ENCODE data around the gene ELOVL1.
"Not testable (repeated sequence)": the region's sequence is repeated elsewhere in the genome, so short reads cannot be mapped to it uniquely, and the experiment has no call there.

The ELOVL1 gene

DNA sequence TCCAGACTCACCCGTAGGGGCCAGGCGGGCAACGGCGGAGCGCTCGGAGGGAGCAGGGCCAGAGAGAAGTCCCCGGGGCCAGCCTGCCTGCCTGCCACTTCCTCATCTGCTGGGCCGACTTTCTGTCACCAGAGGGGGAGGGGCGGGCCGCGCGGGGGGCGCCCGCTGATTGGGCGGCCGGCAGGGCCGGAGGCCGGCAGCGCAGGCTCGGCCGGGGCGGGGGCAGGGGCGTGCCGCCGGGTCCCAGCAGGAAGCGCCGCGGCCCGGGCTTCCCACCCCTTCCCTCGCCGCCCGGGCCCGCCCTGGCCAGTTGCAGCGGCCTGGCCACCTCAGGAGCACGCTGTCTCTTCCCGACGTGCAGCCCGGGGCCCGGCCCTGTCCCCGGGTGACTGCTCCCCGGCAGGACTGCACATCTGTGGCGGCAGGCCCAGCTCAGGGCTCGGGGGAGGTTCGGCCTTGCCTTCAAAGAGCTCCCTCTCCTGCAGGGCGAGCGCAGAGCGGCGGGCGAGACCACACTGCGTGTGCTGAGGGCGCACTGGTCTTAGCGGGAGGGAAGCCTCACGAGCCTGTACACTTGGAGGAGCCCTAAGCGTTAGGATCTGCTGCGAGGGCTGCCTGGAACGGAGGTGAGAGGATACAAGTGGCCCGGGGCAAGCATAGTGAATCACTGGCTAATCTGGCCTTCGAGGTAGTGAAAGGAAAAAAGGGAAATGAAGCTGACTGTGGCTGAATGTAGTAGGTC, at the start of gene ELOVL1:
Gene ELOVL1 (minus strand): TSS at position 108 of the 742 bp plus-strand sequence. CDS start 2,402 bp downstream, outside the sequence.
- peak; percentile 85 for DNase-seq

DNA sequence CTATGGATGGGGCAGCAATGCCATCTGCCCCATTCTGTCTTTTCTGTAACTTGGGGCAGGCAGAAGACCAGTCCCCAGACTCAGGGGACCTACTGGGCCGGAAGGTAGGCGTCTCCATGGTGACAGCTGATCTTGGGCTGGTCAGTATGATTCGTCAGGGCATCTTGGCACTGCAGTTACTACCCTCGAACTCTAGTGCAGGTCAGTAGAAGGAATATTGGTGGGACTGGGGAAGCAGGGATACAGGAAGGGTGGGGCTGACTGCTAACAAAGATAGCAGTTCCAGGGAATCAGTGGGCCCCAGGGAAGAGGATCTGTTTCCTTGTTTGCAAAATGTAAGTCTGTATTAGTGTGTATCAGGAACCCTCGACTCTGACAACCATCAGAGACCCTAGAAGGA, 48.1 kb upstream of the ELOVL1 start:
- DNase-seq, result no peak

DNA sequence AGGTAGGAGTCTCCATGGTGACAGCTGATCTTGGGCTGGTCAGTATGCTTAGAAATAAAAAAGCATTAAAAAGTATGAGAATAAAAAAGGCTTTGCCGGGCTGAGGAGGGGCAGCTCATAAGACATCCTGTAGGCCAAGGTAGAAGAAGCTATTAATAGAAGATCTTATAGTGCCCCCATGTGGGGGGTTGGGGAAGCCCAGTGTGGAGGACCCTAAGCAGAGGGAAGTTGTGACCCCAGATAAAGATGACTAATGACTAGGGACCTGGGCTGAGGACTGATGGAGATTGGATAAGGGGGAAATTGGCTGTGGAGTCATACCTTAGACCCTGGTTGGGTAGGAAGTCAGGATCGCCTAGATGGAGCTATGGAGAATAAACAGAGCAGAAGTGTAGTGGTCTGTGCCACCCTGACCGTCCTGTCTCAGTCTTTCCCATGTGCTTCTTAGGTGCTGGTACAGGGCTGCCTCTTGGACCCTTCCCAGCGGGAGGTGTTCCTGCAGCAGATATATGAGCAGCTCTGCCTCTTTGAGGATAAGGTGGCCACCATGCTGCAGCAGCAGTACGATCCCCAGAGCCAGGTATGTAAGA, 46.9 kb upstream of the ELOVL1 start:
- DNase-seq, result peak; percentile 20

DNA sequence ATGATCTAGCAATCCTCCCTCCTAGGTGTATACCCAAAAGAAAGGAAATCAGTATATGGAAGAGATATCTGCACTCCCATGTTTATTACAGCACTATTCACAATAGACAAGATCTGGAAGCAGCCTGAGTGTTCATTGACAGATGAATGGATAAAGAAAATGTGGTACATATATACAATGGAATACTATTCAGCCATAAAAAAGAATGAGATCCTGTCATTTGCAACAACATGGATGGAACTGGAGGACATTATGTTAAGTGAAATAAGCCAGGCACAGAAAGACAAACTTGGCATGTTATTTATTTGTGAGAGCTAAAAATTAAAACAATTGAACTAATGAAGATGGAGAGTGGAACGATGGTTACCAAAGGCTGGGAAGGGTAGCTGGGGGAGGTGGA, 45.6 kb upstream of the ELOVL1 start:
- DNase-seq, result not testable (repeated sequence)

DNA sequence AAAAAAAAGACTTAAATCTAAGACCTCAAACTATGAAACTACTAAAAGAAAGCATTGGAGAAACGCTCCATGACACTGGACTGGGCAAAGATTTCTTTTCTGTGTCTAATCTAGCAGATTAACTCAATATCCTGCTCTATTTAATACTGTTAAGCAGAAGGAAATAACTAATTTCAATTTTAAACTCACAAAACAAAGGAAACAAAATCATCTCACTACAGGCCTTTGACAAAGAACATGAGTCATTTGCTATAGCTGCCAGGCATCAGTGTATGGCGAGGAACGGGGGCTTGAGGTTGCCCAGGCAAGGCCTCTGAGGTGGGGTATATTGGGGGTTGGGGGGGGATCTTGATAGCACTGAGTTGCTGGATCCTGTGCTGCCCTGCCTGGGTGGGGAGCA, 42.8 kb upstream of the ELOVL1 start:
- DNase-seq, result no peak

DNA sequence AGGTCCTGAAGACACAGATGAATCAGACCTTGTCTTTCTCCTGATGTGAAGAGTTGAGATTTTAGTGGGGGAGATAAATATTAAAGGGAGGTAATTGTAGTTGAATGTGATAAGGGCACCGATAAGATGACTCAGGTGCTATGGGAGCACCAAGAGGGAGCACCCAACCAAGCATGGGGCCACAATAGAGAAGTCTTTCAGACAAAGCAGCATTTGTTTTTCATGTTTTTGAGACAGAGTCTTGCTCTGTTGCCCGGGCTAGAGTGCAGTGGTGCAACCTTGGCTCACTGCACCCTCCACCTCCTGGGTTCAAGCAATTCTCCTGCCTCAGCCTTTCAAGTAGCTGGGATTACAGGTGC, 38.0 kb upstream of the ELOVL1 start:
- DNase-seq, result no peak

DNA sequence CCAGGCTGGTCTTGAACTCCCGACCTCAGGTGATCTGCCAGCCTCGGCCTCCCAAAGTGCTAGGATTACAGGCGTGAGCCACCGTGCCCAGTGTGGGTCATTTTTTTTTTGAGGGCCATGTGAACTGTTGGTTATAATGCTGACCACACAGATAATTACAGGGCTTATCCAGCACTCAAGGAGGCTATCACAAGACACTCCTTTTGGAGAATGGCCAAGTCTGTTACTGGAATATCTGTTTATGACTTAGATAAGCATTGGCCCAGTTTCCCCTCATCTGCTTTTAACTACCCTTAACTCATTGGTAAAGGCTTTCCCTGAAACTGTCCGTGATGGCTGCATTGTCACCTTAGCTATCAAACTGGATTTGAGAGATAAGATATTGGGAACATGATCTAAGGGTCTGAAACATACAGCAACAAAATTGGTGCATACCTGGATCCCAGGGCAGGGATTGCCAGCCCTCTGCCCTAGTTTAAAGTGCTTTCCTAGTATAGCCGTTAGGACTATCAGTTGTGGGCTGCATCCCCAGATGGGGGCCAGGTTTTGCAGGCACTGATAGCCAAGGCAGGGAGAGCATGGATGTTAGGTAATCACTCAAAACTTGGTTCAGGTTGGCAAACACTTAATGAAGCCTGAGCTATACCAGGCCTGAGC, 37.5 kb upstream of the ELOVL1 start:
- DNase-seq, result no peak

DNA sequence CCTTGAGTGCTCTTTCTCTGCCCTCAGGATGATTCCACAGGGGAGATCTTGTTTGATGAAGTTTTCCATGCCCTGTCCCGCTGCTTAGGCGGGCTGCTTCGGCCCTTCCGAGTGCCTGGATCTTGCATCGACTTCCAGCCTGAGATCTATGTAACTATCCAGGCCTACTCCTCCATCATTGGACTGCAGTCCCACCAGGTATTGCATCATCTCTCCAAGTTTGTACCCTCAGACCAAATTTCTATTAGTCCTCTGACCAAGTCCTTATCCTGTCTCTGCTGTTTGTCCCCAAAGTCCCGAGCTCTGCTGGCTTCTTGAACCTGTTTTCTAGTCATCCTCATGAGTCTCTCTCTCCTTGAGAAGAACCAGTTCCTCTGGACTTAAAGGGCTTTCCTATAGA, 36.5 kb upstream of the ELOVL1 start:
- no peak for DNase-seq

GRCh38 chr1:43402089-43402865, 34.5 kb upstream of the ELOVL1 start:
- no peak for DNase-seq

- not testable (repeated sequence) for DNase-seq
These were observed 32.6 kb upstream of the ELOVL1 start for GRCh38 chr1:43400441-43400840.

DNA sequence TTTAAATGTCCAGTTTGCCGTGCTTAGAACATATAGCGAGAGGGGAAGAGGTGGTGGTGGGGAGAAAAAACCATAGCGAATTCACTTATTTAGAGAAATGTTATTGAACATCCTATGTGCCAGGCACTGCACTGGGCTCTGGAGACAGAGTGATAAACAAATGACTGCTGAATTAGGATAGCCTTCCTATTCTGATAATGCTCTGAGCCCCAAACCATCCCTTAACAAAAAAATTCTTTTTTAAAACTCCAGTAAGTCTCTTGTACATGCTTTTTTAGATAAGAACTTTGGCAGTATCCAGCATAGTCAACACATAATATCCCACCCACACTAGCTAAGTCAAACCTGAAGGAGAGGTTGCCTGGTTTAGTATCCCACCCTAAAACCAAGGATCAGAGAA, 30.4 kb upstream of the ELOVL1 start:
- DNase-seq, result no peak

- DNase-seq, result no peak
These were observed 28.2 kb upstream of the ELOVL1 start for GRCh38 chr1:43396059-43396458.

DNA sequence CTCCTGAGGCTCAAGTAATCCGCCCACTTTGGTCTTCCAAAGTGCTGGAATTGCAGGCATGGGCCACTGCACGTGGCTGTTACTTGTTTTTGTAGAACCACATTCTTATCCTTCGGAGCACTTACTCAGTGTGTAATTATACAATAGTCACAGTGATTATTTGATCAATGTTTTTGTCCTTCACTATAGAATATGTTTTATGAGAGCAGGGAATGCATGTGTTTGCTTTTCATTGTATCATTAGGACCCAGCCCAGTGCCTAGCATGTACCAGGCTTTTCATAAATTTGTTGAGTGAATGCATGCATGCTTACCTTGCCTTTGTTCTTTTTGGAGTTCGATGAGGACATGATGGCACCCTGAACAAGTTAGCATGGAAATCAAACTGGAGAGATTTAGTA, 27.7 kb upstream of the ELOVL1 start:
- DNase-seq, result no peak

- no peak for DNase-seq
These were observed 24.9 kb upstream of the ELOVL1 start for GRCh38 chr1:43392702-43393101.

DNA sequence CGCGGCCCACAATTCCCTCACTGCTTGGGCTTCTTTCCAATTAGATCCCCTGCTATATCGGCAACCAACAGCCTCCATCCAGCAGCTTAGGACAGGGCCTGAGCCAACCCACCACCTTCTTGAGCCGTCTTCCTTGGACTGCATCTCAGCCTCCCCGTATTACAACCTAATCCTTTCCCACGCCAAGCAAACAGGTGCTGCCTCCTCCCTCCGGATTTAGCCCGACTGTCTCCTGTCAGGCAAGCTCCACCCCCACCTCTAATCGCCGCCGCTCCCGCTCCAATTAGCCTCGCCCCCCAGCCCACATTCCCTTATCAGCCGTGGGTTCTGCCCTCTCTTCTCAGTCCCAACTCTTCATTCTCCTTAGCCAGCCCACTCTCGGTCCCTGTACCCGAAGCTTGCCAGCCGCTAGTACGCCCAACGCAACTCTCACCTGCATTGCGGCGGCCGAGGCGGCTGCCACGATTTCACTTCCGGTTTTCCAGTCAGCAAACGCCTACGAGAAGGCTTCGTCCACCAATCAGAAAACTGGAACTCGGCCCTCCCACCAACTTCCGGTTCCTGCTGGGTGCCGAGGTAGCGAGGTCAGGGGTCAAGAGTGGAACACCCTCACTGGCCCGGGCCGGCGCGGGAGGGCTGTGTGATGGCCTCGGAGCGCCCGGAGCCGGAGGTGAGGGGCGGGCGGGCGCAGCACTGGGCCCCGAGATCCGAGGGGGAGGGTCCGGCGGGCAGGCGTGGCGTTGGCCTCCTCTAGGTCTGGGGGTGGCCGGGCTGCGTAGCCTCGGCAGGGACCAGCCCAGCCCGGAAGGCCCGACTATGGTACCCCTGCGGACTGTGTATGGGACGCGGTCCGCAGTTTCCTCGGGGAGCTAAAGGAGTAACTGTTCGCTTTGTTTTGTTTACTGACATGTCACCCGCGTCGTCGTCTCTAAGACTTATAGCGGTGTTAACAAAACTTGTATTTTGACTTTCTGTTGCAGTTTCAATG, 21.8 kb upstream of the ELOVL1 start, which contains the start of the genes MED8 and SZT2:
Gene MED8 (minus strand): TSS at position 475 of the 988 bp plus-strand sequence. CDS start 36 bp downstream, at position 439.
Gene SZT2 (plus strand): TSS at position 574 of the 988 bp plus-strand sequence. CDS start 70 bp downstream, at position 644.
- peak; percentile 93 for DNase-seq

- DNase-seq, result no peak
These were observed 20.8 kb upstream of the ELOVL1 start for GRCh38 chr1:43388613-43389012.

DNA sequence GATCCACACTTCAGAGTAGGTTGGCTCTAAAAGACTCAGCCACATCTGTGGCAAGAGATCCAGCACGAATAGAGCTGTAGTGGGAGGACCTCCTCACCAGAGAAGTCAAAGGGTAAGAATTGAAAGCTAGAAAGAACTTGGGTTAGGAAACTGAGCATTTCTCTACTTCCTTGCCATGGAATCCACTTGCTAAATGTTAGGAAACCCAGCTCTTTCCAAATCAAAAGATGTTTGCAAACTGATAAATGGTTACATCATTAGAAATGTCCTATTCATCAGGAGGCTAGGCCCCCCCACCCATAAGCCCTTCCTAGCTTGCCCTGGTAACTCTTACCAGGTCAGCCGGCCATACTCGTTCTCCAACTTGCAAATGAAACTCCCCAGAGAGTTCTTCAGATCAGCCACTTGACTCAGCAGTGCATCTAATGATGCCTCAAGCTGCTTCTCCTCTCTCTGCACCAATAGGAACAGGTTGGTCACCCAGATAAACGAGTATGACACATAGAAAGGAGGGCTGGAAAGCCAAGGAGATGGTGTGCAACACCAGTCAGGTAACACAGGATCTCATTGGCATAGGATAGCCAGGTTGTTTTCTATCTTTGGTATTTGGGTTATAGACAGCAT, 20.3 kb upstream of the ELOVL1 start:
- no peak for DNase-seq

- DNase-seq, result no peak
These were observed 18.9 kb upstream of the ELOVL1 start for GRCh38 chr1:43386676-43387075.

GRCh38 chr1:43383449-43383848, 15.6 kb upstream of the ELOVL1 start:
- DNase-seq, result no peak

DNA sequence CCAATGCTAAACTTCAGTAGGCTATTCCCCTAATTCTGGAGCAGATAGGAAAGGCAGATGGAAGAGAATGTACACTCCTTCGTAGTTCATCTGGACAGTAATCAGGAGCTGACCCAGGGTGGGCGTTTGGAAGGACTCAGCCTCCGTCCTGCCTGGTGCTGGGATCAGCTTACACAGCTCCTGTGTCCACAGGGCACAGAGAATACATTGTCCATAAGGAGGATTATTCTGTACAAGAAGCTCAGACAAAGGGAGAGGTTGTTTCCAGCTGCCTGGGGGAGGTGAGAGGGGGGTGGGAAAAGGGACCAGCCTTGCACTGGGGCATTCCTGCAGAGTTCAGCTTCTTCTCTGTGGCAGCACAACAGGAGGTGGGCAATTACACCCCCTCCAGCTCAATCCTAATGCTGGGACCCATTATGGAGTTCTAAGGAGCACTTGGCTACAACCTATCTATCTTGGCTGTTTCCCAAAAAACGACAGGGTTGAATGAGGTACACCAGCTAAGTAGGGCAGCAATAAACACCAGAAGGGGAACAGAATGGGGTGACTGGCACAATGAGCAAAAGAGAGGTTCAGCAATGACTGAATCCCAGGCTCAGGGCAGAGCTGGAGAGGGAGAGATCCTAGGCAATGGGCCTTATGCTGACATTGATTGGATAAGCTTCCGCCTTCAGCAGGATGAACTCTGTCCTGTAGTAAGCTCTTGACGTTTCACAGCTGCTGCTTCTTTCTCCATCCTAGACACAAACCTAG, 14.4 kb upstream of the ELOVL1 start:
- no peak for DNase-seq

- DNase-seq, result no peak
These were observed 13.8 kb upstream of the ELOVL1 start for GRCh38 chr1:43381612-43382011.

Data from NCI-H1105 (cell line).